Glutamatergic neuron (in vitro differentiated cells): ENCODE data around the gene LGR5. TPM values are rescaled to one million over a fixed set of nuclear protein-coding genes. Genes with fewer than 3 reads are reported as not detected.
A peak's percentile ranks its signal among the peaks of the same experiment; 100 is the strongest.

Experiments
- DNase-seq: peaks from one replicate; pipeline ENCODE4 v3.0.0; 2022
- H3K27ac Mint-ChIP-seq: one replicate; pipeline ENCODE4 v1.8.0; 2020; ENCODE audit warnings: mild to moderate bottlenecking, mixed read lengths, inconsistent platforms; ENCODE audit not compliant: unreplicated experiment
- H3K27me3 Mint-ChIP-seq: one replicate; pipeline ENCODE4 v1.8.0; 2020; ENCODE audit warnings: mild to moderate bottlenecking, moderate library complexity, mixed read lengths, inconsistent platforms; ENCODE audit not compliant: unreplicated experiment
- H3K36me3 Mint-ChIP-seq: one replicate; pipeline ENCODE4 v1.8.0; 2020; ENCODE audit warnings: mild to moderate bottlenecking, mixed read lengths, inconsistent platforms; ENCODE audit not compliant: unreplicated experiment
- H3K4me1 Mint-ChIP-seq: one replicate; pipeline ENCODE4 v1.8.0; 2020; ENCODE audit warnings: mild to moderate bottlenecking, low read depth, mixed read lengths, inconsistent platforms; ENCODE audit not compliant: unreplicated experiment
- H3K4me3 Mint-ChIP-seq: one replicate; pipeline ENCODE4 v1.8.0; 2020; ENCODE audit warnings: mild to moderate bottlenecking, mixed read lengths, inconsistent platforms; ENCODE audit not compliant: unreplicated experiment
- H3K9me3 Mint-ChIP-seq: one replicate; pipeline ENCODE4 v1.8.0; 2020; ENCODE audit warnings: mild to moderate bottlenecking, moderate library complexity, mixed read lengths, inconsistent platforms; ENCODE audit not compliant: unreplicated experiment
- CTCF ChIP-seq: fragments of 200-600 bp; sonication (generic); IDR thresholded peaks from one replicate; pipeline ENCODE4 v1.5.0; 2021; ENCODE audit not compliant: partially characterized antibody, unreplicated experiment
- long read RNA-seq: library from polyadenylated mRNA; unstranded; transcript quantifications from one replicate; pipeline ENCODE4 v2.0.0, GENCODE V29; 2020; ENCODE audit not compliant: unreplicated experiment
- total RNA-seq: library from RNA; stranded (reverse); fragmentation: NEBNext Ultra II Directional; extraction: Animal tissue kit (Norgen Biotek cat#: 25700); gene quantifications from one replicate; pipeline ENCODE4 v1.2.1, GENCODE V29; 2021; ENCODE audit not compliant: unreplicated experiment

LGR5 gene, protein sequence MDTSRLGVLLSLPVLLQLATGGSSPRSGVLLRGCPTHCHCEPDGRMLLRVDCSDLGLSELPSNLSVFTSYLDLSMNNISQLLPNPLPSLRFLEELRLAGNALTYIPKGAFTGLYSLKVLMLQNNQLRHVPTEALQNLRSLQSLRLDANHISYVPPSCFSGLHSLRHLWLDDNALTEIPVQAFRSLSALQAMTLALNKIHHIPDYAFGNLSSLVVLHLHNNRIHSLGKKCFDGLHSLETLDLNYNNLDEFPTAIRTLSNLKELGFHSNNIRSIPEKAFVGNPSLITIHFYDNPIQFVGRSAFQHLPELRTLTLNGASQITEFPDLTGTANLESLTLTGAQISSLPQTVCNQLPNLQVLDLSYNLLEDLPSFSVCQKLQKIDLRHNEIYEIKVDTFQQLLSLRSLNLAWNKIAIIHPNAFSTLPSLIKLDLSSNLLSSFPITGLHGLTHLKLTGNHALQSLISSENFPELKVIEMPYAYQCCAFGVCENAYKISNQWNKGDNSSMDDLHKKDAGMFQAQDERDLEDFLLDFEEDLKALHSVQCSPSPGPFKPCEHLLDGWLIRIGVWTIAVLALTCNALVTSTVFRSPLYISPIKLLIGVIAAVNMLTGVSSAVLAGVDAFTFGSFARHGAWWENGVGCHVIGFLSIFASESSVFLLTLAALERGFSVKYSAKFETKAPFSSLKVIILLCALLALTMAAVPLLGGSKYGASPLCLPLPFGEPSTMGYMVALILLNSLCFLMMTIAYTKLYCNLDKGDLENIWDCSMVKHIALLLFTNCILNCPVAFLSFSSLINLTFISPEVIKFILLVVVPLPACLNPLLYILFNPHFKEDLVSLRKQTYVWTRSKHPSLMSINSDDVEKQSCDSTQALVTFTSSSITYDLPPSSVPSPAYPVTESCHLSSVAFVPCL
- 3.1 TPM for total RNA-seq
- long read RNA-seq, partial matches to known transcripts, result 0 of 4 reads
- long read RNA-seq, other reads (novel, unspliced or antisense), result 4 of 4 reads

DNA sequence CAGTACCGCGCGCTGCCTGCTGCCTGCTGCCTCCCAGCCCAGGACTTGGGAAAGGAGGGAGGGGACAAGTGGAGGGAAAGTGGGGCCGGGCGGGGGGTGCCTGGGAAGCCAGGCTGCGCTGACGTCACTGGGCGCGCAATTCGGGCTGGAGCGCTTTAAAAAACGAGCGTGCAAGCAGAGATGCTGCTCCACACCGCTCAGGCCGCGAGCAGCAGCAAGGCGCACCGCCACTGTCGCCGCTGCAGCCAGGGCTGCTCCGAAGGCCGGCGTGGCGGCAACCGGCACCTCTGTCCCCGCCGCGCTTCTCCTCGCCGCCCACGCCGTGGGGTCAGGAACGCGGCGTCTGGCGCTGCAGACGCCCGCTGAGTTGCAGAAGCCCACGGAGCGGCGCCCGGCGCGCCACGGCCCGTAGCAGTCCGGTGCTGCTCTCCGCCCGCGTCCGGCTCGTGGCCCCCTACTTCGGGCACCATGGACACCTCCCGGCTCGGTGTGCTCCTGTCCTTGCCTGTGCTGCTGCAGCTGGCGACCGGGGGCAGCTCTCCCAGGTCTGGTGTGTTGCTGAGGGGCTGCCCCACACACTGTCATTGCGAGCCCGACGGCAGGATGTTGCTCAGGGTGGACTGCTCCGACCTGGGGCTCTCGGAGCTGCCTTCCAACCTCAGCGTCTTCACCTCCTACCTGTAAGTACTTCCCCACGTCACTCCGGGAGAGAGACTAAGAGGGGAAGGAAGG lies at the start of gene LGR5:
LGR5 (plus strand) TSS at position 186 of the 732 bp plus-strand sequence; CDS start at position 469, 283 bp downstream.
- peak within 1 kb of the TSS; percentile 11 for H3K27ac Mint-ChIP-seq
- peaks cover 9% of the 10 kb centered on the region for H3K4me1 Mint-ChIP-seq
- peaks cover 23% of the 10 kb centered on the region for H3K36me3 Mint-ChIP-seq

GRCh38 chr12:71392521-71393145 lies 47.0 kb upstream of the LGR5 start:
- Mint-ChIP-seq H3K27ac (no peak overlapping the region), H3K4me1 (peaks cover 15% of the 10 kb centered on the region), H3K36me3 (no peaks in the 10 kb centered on the region), H3K4me3 (no peak overlapping the region), H3K9me3 (no peaks in the 10 kb centered on the region), H3K27me3 (peaks cover 3% of the 10 kb centered on the region)
- TF ChIP-seq CTCF, result peak; percentile 96
- DNase-seq, result no peak

More for the DNA sequence above, at the start of gene LGR5:
- Mint-ChIP-seq H3K4me3 (peak within 1 kb of the TSS; percentile 94), H3K27me3 (peaks cover 9% of the 10 kb centered on the region), H3K9me3 (peaks cover 10% of the 10 kb centered on the region)
- peak; percentile 78 for DNase-seq
- TF ChIP-seq CTCF, result no peak

DNA sequence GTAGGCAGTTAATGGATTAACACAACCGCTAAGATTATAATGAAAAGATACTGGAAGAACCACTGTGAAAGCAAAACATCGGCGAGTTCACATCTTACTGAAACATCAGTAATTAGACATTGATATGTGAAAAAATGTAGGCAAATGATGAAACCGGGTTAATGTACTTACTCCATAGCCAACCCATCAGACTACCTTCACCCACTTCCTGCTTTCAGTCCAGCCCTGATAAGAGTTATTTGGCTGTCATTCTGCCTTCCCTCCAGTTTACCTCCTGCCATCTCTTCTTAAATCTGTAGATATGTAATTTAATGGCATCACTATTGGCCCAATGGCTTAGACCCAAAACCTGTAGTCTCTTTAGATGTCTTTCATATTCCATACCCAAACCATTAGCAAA lies 46.0 kb upstream of the LGR5 start:
- no peak for TF ChIP-seq CTCF
- Mint-ChIP-seq H3K9me3 (no peaks in the 10 kb centered on the region), H3K4me1 (peaks cover 15% of the 10 kb centered on the region), H3K27me3 (peaks cover 3% of the 10 kb centered on the region), H3K27ac (no peak overlapping the region), H3K4me3 (no peak overlapping the region), H3K36me3 (no peaks in the 10 kb centered on the region)
- DNase-seq, result no peak

DNA sequence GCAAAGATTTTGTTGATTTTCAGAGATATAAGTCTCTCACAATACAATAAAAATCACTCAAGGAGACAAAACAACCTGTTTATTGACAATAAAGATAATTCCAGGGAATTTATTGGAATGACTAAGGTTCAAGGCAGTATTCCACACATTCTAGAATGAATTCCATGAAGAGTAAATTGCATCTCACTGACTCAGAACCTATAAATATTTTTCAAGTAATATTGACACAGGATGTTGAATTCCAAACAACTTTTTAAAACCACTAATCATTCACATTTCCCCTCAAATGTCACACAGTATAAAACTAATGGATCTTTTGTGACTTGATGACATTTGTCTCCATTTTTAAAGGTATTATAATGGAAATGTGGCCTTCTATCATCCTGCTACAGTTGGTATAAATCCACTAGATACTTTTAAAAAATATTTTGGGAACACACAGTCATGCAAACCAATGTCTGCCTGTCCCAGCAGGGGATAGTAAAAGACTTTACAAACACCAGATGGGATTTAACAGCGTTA lies 42.1 kb upstream of the LGR5 start:
- H3K4me1 Mint-ChIP-seq, result peaks cover 18% of the 10 kb centered on the region
- no peaks in the 10 kb centered on the region for H3K9me3 Mint-ChIP-seq
- H3K4me3 Mint-ChIP-seq, result no peak overlapping the region
- no peak for TF ChIP-seq CTCF
- no peaks in the 10 kb centered on the region for H3K36me3 Mint-ChIP-seq
- no peak for DNase-seq
- no peaks in the 10 kb centered on the region for H3K27me3 Mint-ChIP-seq
- H3K27ac Mint-ChIP-seq, result no peak overlapping the region
